Measurements from ENCODE around the gene ARHGAP5.
A peak's percentile ranks its signal among the peaks of the same experiment; 100 is the strongest.

ARHGAP5 gene

DNA sequence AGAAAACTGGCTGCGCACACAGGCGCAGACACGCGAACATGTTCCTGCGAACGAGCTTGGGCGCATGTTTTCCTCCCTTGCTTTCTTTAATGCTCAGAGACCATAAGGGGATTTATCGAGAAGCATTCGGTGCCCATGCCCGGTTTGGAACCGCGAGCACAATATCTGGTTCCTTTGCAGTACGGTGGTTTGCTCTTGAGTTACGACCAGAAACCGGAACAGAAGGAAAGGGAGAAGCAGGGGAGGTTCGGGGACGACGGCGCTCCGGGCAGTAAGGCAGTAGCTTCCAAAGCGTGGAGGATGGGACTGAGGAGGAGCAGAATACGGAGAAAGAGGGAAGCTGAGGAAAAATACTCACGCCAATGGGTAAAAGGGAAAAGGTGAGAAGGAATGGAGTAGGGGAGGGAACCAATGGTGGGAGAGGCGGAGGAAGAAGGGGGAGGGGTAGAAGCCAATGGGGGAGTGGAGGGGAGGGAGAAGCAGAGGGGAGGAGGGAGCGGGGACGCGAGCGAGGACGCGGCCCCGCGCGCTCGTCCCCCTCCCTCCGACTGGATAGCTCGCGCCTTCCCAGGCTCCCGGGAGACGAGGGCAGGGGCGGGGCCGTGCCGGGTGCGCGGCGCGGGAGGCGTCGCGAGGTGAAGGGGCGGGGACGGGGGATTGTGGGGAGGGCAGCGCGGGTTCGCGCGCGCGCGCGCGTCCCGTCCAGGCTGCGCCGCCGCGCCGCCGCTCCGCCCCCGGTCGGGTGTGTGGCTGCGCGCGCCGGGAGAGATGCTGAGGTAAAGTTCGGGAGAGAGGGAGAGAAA is 625 bp upstream of the ARHGAP5 start:
- DNase-seq (ENCODE audit: low read depth) = peak; percentile 70

GRCh38 chr14:32078023-32078857 is 1.1 kb downstream of the ARHGAP5 start:
- DNase-seq (ENCODE audit: low read depth) = no peak

DNA sequence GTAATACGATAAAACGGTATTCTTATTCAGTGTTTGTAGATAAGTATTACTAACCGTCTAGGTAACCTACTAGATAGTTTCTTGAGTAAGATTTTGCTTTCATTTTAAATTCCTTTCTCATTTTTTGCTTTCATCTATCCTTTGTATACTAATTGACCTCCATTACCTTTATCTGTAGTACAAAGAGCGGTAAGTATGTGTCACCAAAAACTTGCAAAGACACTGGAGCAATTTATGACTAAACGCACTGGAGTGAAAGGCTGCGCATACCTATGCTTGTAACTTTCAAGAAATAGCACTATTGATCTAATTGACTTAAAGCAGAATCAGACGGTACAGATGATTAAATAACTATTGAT is 1.7 kb downstream of the ARHGAP5 start:
- no peak for DNase-seq (ENCODE audit: low read depth)

GRCh38 chr14:32079264-32079663 is 2.2 kb downstream of the ARHGAP5 start:
- DNase-seq (ENCODE audit: low read depth) = no peak

DNA sequence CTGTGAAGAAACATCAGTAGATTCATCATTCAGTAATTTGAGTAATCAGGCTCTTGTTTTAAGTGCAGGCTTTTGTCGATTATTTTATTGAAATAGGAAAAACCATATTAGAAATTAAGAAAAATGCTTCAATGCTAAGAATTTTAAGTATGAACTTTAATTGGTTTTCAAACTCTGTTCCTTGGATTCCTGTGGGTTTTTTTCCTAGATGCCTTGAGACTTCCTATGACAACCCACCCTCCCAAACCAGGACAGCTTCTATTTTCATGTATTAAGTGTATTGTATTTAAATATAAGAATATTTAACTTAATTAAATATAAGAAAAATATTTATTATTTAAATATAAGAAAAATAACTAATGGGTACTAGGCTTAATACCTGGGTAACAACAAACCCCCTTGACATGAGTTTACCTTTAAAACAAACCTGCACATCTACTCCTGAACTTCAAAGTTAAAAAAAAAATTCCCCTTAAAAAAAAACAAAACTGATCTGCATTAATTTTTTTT is 3.0 kb downstream of the ARHGAP5 start:
- no peak for DNase-seq (ENCODE audit: low read depth)

DNA sequence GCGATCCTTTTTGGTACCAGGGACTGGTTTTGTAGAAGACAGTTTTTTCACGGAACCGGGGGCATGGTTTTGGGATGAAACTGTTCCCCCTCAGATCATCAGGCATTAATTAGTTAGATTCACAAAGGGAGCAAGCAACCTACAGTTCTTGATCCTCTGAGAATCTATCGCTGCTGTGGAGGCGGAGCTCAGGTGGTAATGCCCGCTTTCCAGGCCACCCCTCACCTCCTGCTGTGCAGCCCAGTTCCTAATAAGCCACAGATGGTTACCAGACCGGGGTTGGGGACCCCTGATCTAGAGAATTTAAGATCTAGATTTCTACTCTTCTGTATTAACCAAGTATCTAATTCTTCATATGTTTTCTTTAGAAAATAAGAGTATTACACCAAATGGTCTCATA is 4.8 kb downstream of the ARHGAP5 start:
- DNase-seq (ENCODE audit: low read depth) = no peak

- no peak for DNase-seq (ENCODE audit: low read depth)
These were observed 6.2 kb downstream of the ARHGAP5 start for GRCh38 chr14:32083315-32083624.

GRCh38 chr14:32083789-32084188 is 6.7 kb downstream of the ARHGAP5 start:
- no peak for DNase-seq (ENCODE audit: low read depth)

DNA sequence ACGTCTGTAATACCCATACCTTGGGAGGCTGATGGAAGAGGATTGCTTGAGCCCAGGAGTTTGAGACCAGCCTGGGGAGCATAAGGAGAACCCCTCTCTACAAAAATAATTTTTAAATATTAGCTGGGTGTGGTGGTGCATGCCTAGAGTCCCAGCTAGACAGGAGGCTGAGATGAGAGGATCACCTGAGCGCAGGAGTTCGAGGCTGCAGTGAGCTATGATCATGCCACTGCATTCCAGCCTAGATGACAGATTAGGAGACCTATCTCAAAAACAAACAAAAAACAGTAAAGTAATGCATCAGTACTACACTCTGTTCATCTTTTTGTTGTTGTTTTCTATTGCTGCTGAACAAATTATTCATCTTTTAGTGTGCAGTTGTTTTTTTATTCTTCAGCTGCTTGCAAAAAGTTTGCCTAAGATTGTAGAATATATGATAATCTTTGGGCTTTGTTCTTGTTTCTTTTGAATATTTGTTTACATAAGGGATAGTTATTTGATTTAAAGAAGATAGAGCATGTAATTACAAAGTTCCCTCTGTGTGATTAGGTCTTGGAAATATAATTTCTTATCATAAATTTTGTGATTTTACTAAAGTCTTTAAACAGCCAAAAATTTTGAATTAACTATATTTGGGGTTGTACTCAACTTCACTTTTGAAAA is 8.2 kb downstream of the ARHGAP5 start:
- DNase-seq (ENCODE audit: low read depth) = no peak

- no peak for DNase-seq (ENCODE audit: low read depth)
These were observed 8.8 kb downstream of the ARHGAP5 start for GRCh38 chr14:32085845-32086383.

- DNase-seq (ENCODE audit: low read depth) = no peak
These were observed 10.2 kb downstream of the ARHGAP5 start for GRCh38 chr14:32087173-32087861.

DNA sequence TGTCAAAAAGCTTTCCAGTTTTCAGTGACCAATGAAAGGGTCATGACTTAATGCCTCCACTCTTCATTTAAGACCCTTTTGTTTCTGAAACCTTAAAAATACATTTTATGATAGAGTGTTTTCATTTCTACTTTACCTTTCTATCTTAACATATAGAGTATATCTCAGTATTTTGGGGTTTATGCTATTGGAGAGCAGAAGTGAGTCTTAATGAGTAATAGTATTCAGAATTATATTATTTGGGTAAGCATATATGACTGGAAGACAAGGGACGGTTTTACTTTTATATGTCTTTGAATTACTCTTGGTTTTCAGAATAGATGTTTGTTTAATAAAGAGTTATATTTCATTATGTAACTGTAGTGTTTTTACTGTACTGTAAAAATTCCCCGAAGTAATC is 10.8 kb downstream of the ARHGAP5 start:
- DNase-seq (ENCODE audit: low read depth) = no peak

- DNase-seq (ENCODE audit: low read depth) = no peak
These were observed 13.6 kb downstream of the ARHGAP5 start for GRCh38 chr14:32090686-32091085.

DNA sequence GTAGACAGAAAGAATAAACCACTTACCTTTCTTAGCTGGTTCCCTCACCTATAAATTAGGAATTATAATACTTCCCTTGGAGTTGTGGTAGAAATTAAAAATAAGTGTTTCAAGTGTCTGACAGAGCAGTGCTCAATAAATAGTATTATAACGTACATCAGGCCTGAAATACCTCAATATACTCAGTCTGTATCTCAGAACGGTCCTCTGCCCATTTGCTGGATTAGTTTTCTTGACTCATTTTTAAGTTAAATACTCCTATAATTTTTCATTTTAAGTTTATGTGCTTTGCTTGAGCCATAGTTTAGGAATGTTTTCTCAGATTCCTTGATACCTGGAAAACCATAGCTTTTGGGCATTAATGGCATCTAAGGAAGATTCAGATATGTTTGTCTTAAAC is 22.4 kb downstream of the ARHGAP5 start:
- DNase-seq (ENCODE audit: low read depth) = no peak

- DNase-seq (ENCODE audit: low read depth) = no peak
These were observed 23.1 kb downstream of the ARHGAP5 start for GRCh38 chr14:32100175-32100574.

- DNase-seq (ENCODE audit: low read depth) = no peak
These were observed 25.2 kb downstream of the ARHGAP5 start for GRCh38 chr14:32102152-32102787.

DNA sequence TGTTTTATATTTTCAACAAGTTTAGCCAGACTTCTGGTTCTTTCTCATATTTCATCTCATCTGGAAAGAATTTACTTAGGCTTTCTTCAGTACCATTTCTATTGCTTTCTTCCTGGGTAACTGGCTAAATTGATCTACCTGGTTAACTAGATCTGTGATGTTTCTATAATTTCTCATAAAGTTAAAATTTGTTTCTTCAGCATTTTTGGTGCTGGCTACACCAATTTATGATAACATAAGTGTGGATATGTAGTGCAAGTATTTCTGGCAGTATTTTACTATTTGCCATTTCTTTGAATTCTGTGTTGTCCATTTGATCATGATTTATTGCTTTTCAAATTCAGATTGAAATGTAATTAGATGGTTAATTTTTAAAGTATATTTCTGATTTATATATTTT is 25.9 kb downstream of the ARHGAP5 start:
- DNase-seq (ENCODE audit: low read depth) = no peak

DNA sequence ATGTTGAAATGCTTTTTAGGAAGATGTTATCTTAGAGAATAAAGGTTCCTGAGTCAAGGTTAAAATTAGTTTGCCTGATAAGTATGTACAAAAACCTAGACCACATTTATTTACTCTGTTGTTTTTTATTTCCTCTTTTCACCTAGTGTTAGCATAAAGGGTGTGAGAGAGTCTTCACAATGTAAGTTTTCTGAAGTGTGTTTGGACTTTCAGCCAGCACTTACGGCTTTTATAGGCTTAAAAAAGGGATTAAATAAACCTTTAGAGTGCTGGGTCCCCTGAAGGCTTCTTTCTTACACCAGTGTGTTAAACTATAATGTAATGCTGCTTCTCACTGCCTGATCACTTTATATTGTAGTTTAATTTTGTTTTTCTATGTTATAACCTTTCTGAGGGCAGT is 27.2 kb downstream of the ARHGAP5 start:
- DNase-seq (ENCODE audit: low read depth) = no peak

- DNase-seq (ENCODE audit: low read depth) = no peak
These were observed 27.7 kb downstream of the ARHGAP5 start for GRCh38 chr14:32104803-32105202.

DNA sequence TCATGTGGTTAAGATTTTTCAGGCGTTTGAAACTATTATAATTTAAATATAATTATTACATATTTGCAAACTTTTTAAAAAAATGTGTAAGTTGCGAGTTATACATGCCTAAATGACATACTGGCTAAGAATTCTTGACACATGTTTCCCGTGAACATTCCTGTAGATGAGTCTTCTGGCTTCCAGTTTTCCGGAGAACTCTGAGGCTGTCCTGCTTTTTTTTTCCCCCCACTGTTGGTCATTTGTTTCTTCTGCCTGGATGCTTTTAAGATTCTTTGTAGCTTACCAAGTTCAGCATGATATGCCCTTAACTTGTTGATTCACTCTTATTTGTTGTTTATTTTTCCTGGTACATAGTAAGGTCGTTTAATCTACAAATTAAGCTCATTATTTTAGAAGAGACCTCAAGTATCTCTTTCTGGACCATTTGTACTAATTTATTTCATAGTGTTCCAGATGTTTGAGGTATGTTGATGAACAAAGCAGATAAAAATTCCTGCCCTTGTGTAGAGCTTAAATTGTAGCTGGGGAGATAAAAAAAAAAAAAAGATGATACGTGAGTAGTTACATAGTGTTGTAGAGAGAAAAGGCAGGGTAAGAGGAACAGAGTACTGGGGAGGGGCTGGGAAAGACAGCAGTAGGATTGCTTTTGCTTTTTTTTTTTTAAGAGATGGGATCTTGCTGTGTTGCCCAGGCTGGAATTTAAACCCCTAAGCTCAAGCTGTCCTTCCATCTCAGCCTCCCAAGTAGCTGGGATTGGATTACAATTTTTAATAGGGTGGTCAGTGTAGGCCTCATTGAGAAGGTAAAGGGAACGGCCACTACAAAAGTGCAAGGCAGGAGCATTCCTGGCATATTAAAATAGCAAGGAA is 32.8 kb downstream of the ARHGAP5 start:
- no peak for DNase-seq (ENCODE audit: low read depth)

GRCh38 chr14:32110548-32110896 is 33.4 kb downstream of the ARHGAP5 start:
- DNase-seq (ENCODE audit: low read depth) = no peak

Measured in stimulated activated CD8-positive, alpha-beta memory T cell treated with anti-CD3 and anti-CD28 coated beads, Interleukin-12 subunit alpha, Interleukin-12 subunit beta, amount 100 ng/mL, for 4 hours (primary cell).